Uterus (tissue), 4 donors: ENCODE results near the gene NAA60. TPM values are rescaled to one million over a fixed set of nuclear protein-coding genes. Genes with fewer than 3 reads are reported as not detected.

Source experiments
- DNase-seq, 2 donors: peaks; one replicate each; pipeline ENCODE4 v3.0.0-alpha.2; 2019 to 2020
- H3K27ac ChIP-seq, 2 donors: fragments of 200-600 bp; sonication (generic); 1 replicate in 1 of 2; 2 replicates in 1 of 2; pipeline ENCODE4 v1.5.1; 2016 to 2018
- H3K27me3 ChIP-seq, 2 donors: fragments of 200-600 bp; sonication (generic); one replicate each; pipeline ENCODE4 v1.5.1; 2018 to 2019; ENCODE audit warnings: control low read depth in 1 of 2
- H3K36me3 ChIP-seq, 2 donors: fragments of 200-600 bp; sonication (generic); one replicate each; pipeline ENCODE4 v1.5.1; 2019; ENCODE audit warnings: control low read depth in 1 of 2
- H3K4me1 ChIP-seq, 2 donors: fragments of 200-600 bp; sonication (generic); one replicate each; pipeline ENCODE4 v1.5.1; 2018 to 2019; ENCODE audit warnings: control low read depth in 1 of 2
- H3K4me3 ChIP-seq, 2 donors: fragments of 200-600 bp; sonication (generic); 1 replicate in 1 of 2; 2 replicates in 1 of 2; pipeline ENCODE4 v1.5.1; 2018 to 2019; ENCODE audit warnings: mild to moderate bottlenecking in 1 of 2
- H3K9me3 ChIP-seq, 2 donors: fragments of 200-600 bp; sonication (generic); one replicate each; pipeline ENCODE4 v1.5.1; 2019; ENCODE audit warnings: control low read depth in 1 of 2
- CTCF ChIP-seq, 4 experiments: fragments of 200-600 bp in 2 of 4; fragments of 450-650 bp in 2 of 4; sonication (generic) in 2 of 4; IDR thresholded peaks; one replicate each; pipeline ENCODE4 v1.5.1; 2016 to 2019; ENCODE audit warnings: antibody characterized with exemption in 4 of 4, mild to moderate bottlenecking in 2 of 4, moderate library complexity in 1 of 4
- POLR2A ChIP-seq, 2 donors: fragments of 450-650 bp; IDR thresholded peaks; one replicate each; pipeline ENCODE4 v1.6.1; 2016; ENCODE audit warnings: antibody characterized with exemption in 2 of 2, mild to moderate bottlenecking in 1 of 2, moderate library complexity in 1 of 2
- intact Hi-C: fragments of 100-400 bp; cut with DNase I; formaldehyde crosslinking; loops from one replicate; pipeline ENCODE4 v1.15.1; 2023; ENCODE audit warnings: low total_unique reads
- total RNA-seq, 4 donors: library from RNA; depleted of rRNA in 3 of 4; stranded (reverse); fragments of >200 nt in 3 of 4; gene quantifications; one replicate each; pipeline versions ENCODE4 v1.1.0 to v1.2.4, GENCODE V29; 2014 to 2023
- donor health status: DM: yes; HTN: yes; CAD: no.

NAA60 gene
- 10 to 100 TPM; 17.4 to 45.1 (median 27.9) TPM for total RNA-seq

GRCh38 chr16:3443108-3444031 is at the start of gene NAA60, which contains the start of gene ZNF597:
NAA60 (plus strand) TSS chr16:3443680; CDS start chr16:3476228, 32,548 bp downstream.
ZNF597 (minus strand) TSS chr16:3443504; CDS start chr16:3443153, 351 bp downstream.
- TF ChIP-seq POLR2A (IDR thresholded peaks at IDR 0.05) (no peak), CTCF (IDR thresholded peaks at IDR 0.05) (no peak)
- Histone ChIP-seq H3K36me3 (no peaks in the 10 kb centered on the region), H3K4me1 (no peaks in the 10 kb centered on the region), H3K27me3 (no peaks in the 10 kb centered on the region), H3K27ac (peak within 1 kb of the TSS; percentile 45 to 59), H3K9me3 (peaks cover 0 to 15% of the 10 kb centered on the region in 2 donors), H3K4me3 (peak within 1 kb of the TSS; percentile 55 to 57)
- intact Hi-C loops = no loop called here
- peak; percentile 73 to 77 for DNase-seq

- DNase-seq = no peak
- intact Hi-C loops = loop anchor here (5.0 kb wide), 1 partner anchor 88 kb away; no protein-coding TSS in a partner anchor
- TF ChIP-seq POLR2A (IDR thresholded peaks at IDR 0.05) (no peak), CTCF (IDR thresholded peaks at IDR 0.05) (no peak)
- Histone ChIP-seq H3K36me3 (no peaks in the 10 kb centered on the region), H3K4me1 (no peaks in the 10 kb centered on the region), H3K27ac (peak overlapping the region; percentile 62 to 88), H3K9me3 (peaks cover 0 to 3% of the 10 kb centered on the region in 2 donors), H3K4me3 (peak overlapping the region; percentile 83 to 98), H3K27me3 (no peaks in the 10 kb centered on the region)
Observed at GRCh38 chr16:3400446-3400778, 43.1 kb upstream of the NAA60 start.

- no peaks in the 10 kb centered on the region for H3K27me3 ChIP-seq
- H3K9me3 ChIP-seq = peaks cover 0 to 9% of the 10 kb centered on the region in 2 donors
- peak in 1 of 2 donors; percentile 53 for TF ChIP-seq POLR2A (IDR thresholded peaks at IDR 0.05)
- peak in 2 of 4 experiments; percentile 19 to 26 for TF ChIP-seq CTCF (IDR thresholded peaks at IDR 0.05)
- peak within 1 kb of the TSS; percentile 62 to 88 for H3K27ac ChIP-seq
- H3K4me1 ChIP-seq = no peaks in the 10 kb centered on the region
- peak within 1 kb of the TSS; percentile 83 to 98 for H3K4me3 ChIP-seq
- DNase-seq = peak; percentile 99 to 100
- intact Hi-C loops = loop anchor here (5.0 kb wide), 1 partner anchor 89 kb away; no protein-coding TSS in a partner anchor
- no peaks in the 10 kb centered on the region for H3K36me3 ChIP-seq
Observed at GRCh38 chr16:3400779-3401688, 42.4 kb upstream of the NAA60 start, which contains the start of the genes ZNF174 and ZSCAN32. ZNF174 (plus strand) TSS chr16:3401215; CDS start chr16:3402005, 790 bp downstream. ZSCAN32 (minus strand) TSS chr16:3401004; CDS start chr16:3397557, 3,447 bp downstream.

- Histone ChIP-seq H3K27ac (peak overlapping the region; percentile 53 to 80), H3K9me3 (peaks cover 0 to 17% of the 10 kb centered on the region in 2 donors), H3K4me3 (peak overlapping the region; percentile 83 to 98), H3K4me1 (no peaks in the 10 kb centered on the region), H3K27me3 (no peaks in the 10 kb centered on the region), H3K36me3 (no peaks in the 10 kb centered on the region)
- intact Hi-C loops = loop anchor here (5.0 kb wide), 1 partner anchor 90 kb away; no protein-coding TSS in a partner anchor
- DNase-seq = no peak
- TF ChIP-seq CTCF (IDR thresholded peaks at IDR 0.05) (no peak), POLR2A (IDR thresholded peaks at IDR 0.05) (no peak)
Observed at GRCh38 chr16:3401719-3402397, 41.6 kb upstream of the NAA60 start.
